GM18511 (cell line): ENCODE data around the gene OR4N2.
"Not testable (repeated sequence)": the region's sequence is repeated elsewhere in the genome, so short reads cannot be mapped to it uniquely, and the experiment has no call there.

ENCODE experiments used
- ATAC-seq: cut with Tn5 transposase; IDR thresholded peaks from one replicate; pipeline ENCODE4 v1.9.1; 2021; ENCODE audit warnings: mild to moderate bottlenecking, moderate library complexity; ENCODE audit not compliant: unreplicated experiment

Gene OR4N2

DNA sequence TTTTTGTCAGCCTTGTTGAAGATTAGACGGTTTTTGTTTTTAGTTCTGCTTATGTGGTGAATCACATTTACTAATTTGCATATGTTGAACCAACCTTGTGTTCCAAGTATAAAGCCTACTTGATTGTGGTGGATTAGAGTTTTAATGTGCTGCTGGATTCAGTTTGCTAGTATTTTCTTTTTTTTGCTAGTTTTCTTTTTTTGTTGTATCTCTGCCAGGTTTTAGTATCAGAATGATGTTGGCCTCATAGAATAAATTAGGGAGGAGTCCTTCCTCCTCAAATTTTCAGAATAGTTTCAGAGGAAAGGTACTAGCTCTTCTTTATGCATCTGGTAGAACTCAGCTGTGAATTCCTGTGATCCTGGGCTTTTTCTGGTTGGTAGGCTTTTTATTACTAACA, at the start of gene OR4N2:
OR4N2 (plus strand) TSS at position 301 of the 400 bp plus-strand sequence. CDS start 23,679 bp downstream, outside the sequence.
- ATAC-seq = not testable (repeated sequence)

GRCh38 chr14:19754172-19754571, 49.4 kb upstream of the OR4N2 start:
- no peak for ATAC-seq

DNA sequence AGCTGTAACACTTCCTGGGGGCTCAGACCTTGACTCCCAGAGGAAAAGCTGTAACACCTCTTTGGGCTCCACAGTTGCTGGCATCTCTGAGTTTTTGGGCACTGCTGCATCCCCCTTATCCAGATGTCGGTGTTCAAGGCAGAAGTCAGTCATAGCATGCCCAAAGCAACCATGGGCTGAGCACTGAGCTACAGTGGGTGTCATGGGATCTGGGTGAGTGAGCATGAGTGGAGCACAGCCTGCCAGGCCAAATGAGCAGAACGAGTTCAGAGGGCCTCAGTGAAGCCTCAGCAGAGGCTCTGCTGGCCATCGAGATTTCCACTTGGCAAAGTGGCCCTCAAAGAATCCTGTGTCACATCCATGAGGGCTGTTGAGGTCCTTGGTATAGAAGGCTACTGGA, 32.1 kb upstream of the OR4N2 start:
- ATAC-seq = not testable (repeated sequence)

GRCh38 chr14:19771895-19772430, 31.6 kb upstream of the OR4N2 start:
- peak; percentile 61 for ATAC-seq

- peak; percentile 74 for ATAC-seq
These were observed 31.1 kb upstream of the OR4N2 start for GRCh38 chr14:19772454-19772853.

- ATAC-seq = not testable (repeated sequence)
These were observed 30.4 kb upstream of the OR4N2 start, which contains the start of gene OR4M1 for GRCh38 chr14:19773204-19773603. TSS of gene OR4M1 (plus strand) at chr14:19773504. CDS start at chr14:19780323, 6,819 bp downstream.

DNA sequence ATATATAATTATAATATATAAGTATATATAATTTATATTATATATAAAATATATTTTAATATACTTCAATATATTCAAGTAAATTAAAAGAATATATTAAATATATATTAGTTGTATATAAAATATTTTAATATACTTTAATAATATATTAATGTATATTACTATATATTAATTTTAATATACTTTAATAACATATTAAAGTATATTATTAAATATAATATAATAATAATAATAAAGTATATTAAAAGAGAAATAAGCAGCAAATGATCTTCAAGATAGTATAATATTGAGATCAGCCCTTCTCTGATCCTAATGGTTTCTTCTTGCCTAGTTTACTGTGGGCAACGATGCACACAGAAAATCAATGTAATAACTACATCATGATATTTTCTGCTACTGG, 28.0 kb upstream of the OR4N2 start:
- no peak for ATAC-seq

DNA sequence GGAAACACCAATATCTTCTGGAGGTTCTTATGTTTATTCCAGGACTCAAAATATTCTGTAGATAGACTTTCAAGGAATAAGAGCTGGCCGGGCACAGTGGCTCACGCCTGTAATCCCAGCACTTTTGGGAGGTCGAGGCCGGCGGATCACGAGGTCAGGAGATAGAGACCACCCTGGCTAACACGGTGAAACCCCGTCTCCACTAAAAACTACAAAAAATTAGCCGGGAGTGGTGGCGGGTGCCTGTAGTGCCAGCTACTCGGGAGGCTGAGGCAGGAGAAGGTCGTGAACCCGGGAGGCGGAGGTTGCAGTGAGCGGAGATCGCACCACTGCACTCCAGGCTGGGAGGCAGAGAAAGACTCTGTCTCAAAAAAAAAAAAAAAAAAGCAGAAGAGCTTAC, 17.7 kb upstream of the OR4N2 start:
- ATAC-seq = not testable (repeated sequence)

GRCh38 chr14:19787318-19787717, 16.3 kb upstream of the OR4N2 start:
- not testable (repeated sequence) for ATAC-seq

- ATAC-seq = not testable (repeated sequence)
These were observed 15.4 kb upstream of the OR4N2 start for GRCh38 chr14:19788150-19788549.

GRCh38 chr14:19796520-19797108, 7.0 kb upstream of the OR4N2 start:
- not testable (repeated sequence) for ATAC-seq

DNA sequence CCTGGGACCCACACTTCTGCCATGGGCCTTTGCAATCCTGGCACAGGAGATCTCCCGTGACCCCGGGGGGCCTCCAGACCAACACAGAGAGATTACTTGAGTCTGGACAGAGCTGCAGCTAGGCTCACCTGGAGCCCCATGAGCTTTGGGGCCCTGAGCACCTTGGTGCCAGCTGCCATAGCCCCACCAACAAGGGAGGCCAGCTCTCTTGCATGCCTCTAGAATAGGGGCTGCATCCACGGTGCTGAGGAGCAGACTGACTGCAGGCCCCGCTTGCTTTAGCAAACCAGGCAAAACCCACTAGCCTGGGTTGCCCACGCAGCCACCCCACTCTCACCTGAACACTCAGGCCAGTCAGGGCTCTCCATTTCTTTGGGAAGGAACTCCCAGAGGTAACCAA, 3.7 kb upstream of the OR4N2 start:
- no peak for ATAC-seq

GRCh38 chr14:19800282-19801117, 3.1 kb upstream of the OR4N2 start:
- ATAC-seq = no peak

- no peak for ATAC-seq
These were observed 2.5 kb upstream of the OR4N2 start for GRCh38 chr14:19801118-19801464.

- not testable (repeated sequence) for ATAC-seq
These were observed 9.8 kb downstream of the OR4N2 start for GRCh38 chr14:19813171-19813920.

GRCh38 chr14:19819879-19820278, 16.3 kb downstream of the OR4N2 start:
- ATAC-seq = not testable (repeated sequence)

DNA sequence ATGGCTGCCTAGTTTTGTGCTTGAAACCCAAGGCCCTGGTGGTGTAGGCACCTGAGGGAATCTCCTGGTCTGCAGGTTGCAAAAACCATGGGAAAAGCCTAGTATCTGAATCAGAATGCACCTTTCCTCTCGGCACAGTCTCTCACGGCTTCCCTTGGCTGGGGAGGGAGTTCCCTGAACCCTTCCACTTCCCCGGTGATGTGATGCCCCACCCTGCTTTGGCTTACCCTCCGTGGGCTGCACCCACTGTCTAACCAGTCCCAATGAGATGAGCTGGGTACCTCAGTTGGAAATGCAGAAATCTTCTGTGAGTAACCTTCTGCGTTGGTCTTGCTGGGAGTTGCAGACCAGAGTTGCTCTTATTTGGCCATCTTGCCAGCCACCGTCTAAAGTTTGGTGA, 17.4 kb downstream of the OR4N2 start:
- not testable (repeated sequence) for ATAC-seq

- no peak for ATAC-seq
These were observed 19.6 kb downstream of the OR4N2 start for GRCh38 chr14:19823178-19823577.

- no peak for ATAC-seq
These were observed 20.2 kb downstream of the OR4N2 start for GRCh38 chr14:19823765-19824164.

- not testable (repeated sequence) for ATAC-seq
These were observed 24.2 kb downstream of the OR4N2 start for GRCh38 chr14:19827626-19828244.

- no peak for ATAC-seq
These were observed 24.7 kb downstream of the OR4N2 start for GRCh38 chr14:19828314-19828713.
